ENCODE measurements around the gene CDH4.

- TF ChIP-seq ZFP36L2 (CRISPR knock-in tag; IDR thresholded peaks at IDR 0.05) (no peak), CTCF (CRISPR knock-in tag; IDR thresholded peaks at IDR 0.05) (no peak), ZNF317 (CRISPR knock-in tag; IDR thresholded peaks at IDR 0.05) (no peak), ZNF276 (CRISPR knock-in tag; IDR thresholded peaks at IDR 0.05; ENCODE audit: low read depth) (no peak), REST (IDR thresholded peaks at IDR 0.05; ENCODE audit: borderline replicate concordance in 1 of 2, low read depth in 1 of 2, low read length in 2 of 2) (no peak)
Measured at GRCh38 chr20:61359254-61359653, 107.2 kb downstream of the CDH4 start.

Measured in HepG2 (cell line).